IPS DF 4.7 (cell line): ENCODE measurements around the gene IL23A.

Source experiments
- DNase-seq: peaks from one replicate; pipeline ENCODE4 v3.0.0-alpha.2; 2013; ENCODE audit warnings: low spot score; ENCODE audit errors: extremely low read depth

IL23A gene

DNA sequence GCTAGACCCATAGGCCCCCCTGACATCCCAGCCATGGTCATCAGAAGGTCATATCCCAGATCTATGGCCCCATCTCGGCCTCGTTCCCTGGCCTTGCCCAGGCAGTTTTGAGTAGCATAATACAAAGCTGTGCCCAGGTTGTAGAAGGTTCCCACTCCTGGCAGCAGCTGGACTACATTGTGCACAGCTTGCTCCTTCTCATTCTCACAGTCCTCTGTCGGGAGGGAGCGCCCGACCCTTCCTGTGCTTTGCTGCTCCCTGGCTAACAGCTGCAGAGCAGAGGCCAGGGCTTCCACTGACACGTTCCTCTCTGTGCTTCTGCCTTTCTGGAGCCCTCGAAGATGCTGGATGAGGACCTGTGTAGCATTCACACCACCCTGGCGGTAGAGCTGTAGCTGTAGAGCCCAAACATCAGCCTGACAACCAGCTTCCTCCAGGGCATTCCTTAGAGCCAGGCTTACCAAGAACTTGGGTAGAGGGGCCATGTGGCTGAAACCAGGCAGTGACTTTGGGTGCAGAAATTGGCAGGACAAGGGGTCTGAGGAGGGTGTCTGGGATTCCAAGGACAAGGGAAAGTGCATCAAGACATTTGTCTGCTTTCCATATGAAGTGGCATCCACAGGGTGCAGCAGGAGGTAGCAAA lies 22.9 kb downstream of the IL23A start:
- no peak for DNase-seq

DNA sequence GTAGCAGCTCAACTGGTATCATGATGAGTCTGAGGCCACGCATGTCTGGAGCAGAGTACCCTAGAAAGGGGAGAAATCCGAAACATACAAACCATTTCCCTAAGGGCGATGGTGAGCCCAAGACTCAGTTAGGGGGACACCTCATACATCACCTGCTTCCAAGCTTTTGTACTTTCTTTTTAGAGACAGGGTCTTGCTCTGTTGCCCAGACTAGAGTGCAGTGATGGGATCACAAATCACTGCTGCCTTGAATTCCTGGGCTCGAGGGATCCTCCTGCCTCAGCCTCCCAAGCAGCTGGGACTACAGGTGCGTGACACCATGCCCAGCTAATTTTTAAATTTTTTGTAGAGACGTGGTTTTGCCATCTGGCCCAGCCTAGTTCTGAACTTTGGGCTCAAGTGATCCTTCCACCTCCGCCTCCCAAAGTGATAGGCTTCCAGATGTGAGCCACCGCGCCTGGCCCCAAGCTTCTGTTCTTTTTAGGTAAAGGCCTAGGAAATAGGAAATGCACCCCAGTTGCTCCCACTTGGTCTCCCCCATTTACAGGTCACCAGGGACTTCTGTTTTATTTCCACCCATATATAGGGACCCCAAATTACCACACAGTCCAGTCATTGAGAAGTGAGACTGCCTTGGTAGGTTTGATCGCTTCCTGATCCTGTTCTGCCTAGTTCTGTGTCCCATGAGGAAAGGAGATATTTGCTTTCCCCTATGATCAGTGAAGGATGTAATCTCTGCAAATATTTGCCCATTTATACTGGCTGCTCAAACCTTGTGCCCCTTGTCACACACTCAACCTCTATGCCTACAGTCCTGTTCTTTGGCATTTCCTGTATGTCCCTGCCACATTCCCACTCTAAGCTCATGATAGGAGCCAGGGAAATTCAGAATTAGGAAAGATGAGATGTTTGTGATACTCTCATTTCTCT lies 23.7 kb downstream of the IL23A start, which contains the start of gene APOF:
Gene APOF, minus strand, starts transcription at position 728 of the 930 bp plus-strand sequence. Its CDS starts 112 bp downstream, at position 616.
- no peak for DNase-seq

DNA sequence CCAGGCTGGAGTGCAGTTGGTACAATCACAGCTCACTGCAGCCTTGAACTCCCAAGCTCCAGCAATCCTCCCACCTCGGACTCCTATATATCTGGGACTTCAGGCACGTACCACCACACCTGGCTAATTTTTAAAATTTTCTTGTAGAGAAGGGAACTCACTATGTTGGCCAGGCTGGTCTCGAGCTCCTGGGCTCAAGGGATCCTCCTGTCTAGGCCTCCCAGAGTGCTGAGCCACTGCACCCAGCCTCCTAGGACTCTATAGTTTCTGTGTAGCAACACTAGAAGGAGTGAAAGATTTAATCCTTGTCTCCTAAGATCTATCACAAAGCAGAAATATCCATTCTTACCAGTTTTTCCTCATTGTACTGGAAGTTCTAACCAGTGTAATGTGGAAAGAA lies 28.3 kb downstream of the IL23A start:
- no peak for DNase-seq

DNA sequence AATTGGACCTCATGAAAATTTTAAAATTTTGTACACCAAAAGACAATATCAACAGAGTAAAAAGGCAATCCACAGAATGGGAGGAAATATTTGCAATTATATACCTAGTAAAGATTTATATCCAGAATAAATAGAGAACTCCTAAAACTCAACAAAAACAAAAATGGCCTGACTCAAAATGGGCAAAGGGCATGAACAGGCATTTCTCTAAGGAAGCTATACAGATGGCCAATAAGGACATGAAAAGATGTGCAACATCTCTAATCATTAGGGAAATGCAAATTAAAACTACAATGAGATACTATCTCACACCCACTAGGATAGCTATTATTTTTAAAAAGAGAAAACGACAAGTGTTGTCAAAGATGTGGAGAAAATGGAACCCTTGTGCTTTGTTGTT lies 34.8 kb downstream of the IL23A start:
- DNase-seq = no peak

DNA sequence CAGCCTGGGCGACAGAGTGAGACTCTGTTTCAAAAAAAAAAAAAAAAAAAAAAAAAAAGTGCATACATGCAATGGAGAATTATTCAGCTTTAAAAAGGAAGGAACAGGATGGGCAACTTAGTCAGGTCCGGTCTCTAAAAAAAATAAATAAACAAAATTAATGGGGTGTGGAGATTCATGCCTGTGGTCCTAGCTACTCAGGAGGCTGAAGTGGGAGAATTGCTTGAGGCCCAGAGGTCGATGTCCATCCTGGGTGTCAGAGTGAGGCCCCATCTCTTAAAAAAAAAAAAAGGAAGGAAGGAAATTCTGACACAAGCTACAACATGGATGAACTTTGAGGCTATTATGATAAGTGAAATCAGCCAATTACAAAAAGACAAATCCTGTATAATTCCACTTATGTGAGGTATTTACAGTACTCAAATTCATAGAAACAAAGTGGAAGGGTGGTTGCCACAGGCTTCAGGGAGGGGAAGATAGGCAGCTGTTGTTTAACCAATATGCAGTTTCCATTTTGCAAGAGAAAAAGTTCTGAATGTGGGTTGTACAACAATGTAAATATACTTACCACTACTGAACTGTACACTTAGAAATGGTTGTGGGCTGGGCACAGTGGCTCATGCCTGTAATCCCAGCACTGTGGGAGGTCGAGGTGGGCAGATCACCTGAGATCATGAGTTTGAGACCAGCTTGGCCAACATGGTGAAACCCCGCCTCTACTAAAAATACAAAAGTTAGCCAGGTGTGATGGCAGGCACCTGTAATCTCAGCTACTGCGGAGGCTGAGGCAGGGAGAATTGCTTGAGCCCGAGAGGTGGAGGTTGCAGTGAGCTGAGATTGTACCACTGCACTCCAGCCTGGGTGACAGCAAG lies 36.3 kb downstream of the IL23A start:
- DNase-seq = no peak

DNA sequence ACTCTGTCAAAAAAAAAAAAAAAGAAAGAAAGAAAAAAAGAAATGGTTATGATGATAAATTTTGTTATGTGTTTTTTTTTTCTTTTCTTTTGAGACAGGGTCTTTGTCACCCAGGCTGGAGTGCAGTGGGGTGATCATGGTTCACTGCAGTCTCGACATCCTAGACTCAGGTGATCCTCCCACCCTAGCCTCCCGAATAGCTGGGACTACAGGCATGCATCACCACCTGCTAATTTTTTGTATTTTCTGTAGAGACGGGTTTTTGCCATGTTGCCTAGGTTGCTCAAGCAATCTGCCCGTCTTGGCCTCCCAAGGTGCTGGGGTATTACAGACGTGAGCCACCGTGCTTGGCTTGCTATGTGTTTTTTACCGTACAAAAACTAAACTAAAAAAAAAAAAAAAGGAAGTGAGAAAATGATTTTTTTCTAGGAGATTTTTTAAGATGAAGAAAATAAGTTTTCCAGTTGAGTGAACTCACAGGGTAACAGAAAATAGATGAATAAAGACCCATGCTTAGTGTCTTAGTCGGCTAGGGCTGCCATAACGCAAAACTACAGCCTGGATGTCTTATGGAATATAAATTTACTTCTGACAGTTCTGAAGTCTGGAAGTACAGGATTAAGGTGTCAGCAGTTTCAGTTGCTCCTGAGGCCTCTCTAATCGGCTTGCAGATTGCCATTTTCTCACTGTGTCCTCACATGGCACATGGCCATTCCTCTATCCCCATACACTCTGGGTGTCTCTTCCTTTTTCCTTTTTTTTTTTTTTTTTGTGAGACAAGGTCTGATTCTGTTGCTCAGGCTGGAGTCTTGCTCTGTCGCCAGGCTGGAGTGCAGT lies 37.1 kb downstream of the IL23A start:
- DNase-seq = no peak

DNA sequence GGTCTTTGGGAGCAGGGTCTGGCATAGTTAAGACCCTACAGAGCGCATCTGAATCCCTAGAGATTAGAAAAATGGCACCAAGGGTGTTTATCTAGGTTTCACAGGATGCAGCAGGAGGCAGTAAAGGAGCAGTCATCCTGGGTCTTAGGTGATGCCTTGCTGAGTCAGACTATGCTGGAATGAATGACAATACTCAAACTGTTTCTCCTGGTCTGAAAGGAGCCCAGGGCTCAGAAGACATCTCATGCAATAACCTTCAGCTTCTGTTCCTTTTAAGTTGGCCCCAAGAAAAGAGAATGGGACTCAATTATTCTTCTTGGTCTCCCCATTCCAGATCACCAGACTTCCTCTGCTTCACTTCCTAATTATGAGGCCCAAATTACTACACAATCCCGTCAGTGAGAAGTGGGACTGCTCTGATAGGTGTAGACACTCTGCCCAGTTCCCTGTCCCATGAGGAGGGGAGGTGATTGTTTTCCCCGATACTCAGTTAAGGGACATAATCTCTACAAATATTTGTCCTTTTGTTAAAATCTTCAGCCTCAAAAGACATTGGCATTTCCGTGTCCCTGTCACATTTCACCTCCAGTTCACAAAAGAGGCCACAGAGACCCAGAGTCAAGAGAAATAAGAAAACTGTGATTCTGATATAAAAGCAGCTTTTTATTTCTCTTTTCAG lies 38.8 kb downstream of the IL23A start:
- DNase-seq = no peak

DNA sequence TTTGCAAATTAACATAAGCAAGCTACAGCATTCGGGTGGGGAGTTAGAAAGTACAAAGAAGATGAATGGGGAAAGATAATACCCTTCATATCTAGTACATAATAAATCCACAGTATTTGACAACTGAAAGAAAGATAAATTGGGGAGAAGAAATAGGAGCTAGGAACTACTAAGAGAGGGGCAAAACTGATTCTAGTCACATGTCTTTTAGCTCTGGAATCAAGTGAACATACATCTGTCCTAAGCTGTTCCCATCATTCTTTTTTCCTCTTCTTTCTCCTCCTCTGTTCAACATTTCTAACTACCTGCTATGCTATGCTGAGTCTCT lies 39.3 kb downstream of the IL23A start:
- no peak for DNase-seq

DNA sequence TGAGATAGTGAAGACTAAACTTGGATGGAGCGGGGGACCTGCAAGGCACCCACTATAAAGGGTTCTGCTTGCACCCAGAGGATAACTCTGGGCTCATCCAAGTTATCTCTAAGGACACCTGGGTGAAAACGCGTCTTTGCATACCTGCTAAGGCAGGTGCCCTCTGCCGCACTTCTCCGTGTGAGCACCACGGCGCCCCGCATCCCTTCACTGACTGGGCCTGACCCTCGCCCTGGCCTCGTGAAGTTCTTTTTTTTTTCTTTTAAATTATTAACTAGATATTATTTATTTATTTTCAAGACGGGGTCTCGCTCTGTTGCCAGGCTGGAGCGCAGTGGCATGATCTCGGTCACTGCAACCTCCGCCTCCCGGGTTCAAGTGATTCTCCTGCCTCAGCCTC lies 43.9 kb downstream of the IL23A start:
- no peak for DNase-seq

DNA sequence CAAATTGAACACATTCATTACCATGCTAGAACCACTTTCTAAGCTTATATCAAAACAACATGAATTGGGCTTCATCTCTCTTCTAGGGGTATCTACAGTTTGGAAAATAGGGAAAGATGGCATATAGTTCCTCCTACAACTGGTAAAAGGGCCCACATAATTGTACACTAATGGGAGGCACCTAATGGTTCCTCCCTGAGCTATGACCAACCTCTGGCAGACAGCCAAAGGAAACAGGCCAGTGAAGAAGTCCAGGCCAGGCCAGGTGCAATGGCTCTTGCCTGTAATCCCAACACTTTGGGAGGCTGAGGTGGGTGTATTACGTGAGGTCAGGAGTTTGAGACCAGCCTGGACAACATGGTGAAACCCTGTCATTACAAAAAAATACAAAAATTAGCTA lies 47.2 kb downstream of the IL23A start:
- no peak for DNase-seq

DNA sequence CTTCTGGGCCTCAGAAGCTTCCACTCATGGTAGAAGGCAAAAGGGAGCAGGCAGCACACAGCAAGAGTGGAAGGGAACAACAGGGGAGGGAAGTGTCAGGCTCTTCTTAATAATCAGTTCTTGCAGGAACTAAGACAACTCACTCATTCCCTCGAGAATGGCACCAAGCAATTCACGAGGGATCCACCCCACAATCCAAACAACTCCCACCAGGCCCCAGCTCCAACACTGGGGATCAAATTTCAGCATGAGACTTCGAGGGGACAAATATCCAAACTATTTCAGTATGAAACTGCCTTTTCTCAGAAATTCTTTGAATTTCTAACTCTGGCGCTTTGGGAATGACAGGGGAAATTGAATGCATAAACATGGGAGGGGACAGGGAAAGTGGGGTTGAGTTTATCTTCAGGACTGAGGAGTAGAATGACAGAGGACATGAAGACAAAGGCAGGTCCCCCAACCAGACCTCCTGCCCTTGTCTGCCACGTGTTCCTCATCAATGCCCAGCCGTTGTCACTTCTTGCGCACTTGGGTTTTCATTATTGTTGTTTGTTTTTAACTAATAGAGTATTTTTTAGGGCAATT lies 48.6 kb downstream of the IL23A start:
- DNase-seq = peak; percentile 5

DNA sequence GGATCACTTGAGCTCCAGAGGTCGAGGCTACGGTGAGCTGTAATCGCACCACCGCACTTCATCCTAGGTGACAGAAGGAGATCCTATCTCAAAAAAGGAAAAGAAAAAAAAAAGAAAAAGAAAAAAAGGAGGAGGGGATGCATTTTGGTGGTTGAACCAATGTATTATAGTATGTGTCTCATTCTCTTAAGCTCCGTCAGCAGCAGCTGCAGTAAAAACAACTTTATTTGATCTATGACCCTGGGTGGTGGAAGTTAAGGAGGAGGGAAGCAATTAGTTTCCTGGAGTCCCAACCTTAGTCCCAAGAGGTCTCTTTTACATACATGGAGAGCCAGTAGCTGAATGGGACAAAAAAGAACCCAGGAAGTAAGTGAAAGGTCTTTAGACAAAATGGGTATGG lies 50.7 kb downstream of the IL23A start:
- DNase-seq = no peak
